Epidermal melanocyte (primary cell): Measurements from ENCODE around the gene ZFP30.

ENCODE experiments used
- DNase-seq: peaks from one replicate; pipeline ENCODE4 v3.0.0; 2011; ENCODE audit warnings: low spot score; ENCODE audit not compliant: insufficient read length

The ZFP30 gene

DNA sequence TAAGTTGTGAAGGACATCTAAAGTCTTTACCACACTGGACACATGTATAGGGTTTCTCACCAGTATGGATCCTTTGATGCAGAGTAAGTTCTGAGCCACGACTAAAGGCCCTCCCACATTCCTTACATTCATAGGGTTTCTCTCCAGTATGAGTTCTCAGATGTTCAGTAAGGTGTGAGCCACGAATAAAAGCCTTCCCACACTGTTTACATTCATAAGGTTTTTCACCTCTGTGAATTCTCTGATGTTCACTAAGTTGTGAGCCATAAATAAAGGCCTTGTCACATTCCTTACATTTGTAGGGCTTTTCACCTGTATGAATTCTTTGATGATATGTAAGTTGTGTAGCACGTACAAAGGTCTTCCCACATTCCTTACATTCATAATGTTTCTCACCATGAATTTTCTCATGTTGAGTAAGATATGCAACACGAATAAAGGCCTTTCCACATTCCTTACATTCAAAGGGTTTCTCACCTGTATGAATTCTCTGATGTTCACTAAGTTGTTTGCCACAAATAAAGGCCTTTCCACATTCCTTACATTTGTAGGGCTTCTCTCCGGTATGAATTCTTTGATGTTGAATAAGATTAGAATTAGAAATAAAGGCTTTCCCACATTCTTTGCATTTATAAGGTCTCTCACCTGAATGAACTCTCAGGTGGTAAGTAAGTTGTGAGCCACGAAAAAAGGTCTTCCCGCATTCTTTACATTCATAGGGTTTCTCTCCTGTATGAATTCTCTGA lies 90.5 kb downstream of the ZFP30 start:
- DNase-seq: no peak
